Measurements from ENCODE around the gene CEP112.

- TF ChIP-seq POLR2A (IDR thresholded peaks at IDR 0.05): no peak
- TF ChIP-seq CTCF (IDR thresholded peaks at IDR 0.05): no peak
- TF ChIP-seq POLR2AphosphoS5 (IDR thresholded peaks at IDR 0.05; ENCODE audit: insufficient read depth in 1 of 2, low read depth in 1 of 2): no peak
Measured at GRCh38 chr17:66123163-66123562, 68.8 kb downstream of the CEP112 start.

Measured in vagina (tissue), 2 donors.